Measurements from ENCODE around the gene HGFAC.

DNA sequence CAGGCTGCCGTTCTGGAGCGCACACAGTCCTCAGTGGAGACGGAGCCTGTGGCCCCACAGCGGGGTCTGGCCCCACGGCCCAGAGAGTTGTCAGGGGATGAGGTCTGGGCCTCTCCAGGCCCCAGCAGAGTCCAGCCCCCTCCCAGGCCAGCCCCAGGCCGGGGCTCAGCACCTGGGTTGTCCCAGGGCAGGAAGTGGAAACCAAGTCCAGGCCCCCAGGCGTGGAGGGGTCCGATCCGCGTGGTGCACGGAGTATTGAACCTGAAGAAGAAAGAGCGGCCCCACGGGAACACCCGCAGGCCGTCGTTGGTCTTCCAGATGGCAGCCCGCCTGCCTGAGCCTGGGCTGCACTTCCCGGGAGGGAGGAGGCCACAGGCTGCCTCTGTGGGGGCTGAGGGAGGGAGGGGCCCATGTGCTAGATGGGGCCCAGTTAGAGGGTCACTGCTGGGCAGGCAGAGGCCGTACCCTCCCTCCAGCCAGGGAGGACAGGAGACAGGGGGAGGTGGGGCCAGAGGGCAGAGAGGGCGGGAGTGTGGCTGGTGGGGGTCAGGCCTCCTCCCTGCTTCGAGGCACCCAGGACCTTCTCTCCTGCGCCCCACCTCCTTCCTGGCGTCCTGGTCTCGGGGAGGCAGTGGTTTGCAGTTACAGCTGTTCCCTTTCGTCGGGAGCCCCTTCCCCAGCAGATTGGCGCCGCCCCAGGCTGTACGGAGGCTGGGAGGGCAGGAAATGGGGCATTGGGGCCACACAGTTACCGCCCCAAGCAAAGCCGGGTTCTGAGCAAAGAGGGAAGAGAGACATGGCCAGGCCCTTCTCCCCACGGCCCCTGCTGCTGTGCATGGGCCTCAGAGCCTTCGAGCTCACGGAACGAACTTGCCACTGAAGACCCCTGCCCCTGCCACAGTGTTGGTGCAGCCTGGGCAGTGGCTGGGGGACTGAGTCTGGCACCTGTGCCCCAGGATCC is 8.1 kb downstream of the HGFAC start:
- TF ChIP-seq REST (IDR thresholded peaks at IDR 0.05; ENCODE audit: borderline replicate concordance in 1 of 2, low read depth in 1 of 2, low read length in 2 of 2) (no peak), ZNF772 (CRISPR knock-in tag; IDR thresholded peaks at IDR 0.05) (no peak), NCOR1 (IDR thresholded peaks at IDR 0.05; ENCODE audit: borderline replicate concordance, low read length) (no peak), TAF1 (CRISPR knock-in tag; IDR thresholded peaks at IDR 0.05) (no peak), NONO (IDR thresholded peaks at IDR 0.05) (no peak), NONO (CRISPR knock-in tag; conservative IDR thresholded peaks at IDR 0.05) (no peak), ZNF10 (CRISPR knock-in tag; IDR thresholded peaks at IDR 0.05; ENCODE audit: borderline replicate concordance, low read depth) (no peak), ZNF207 (IDR thresholded peaks at IDR 0.05; ENCODE audit: borderline replicate concordance) (no peak), POLR2A (IDR thresholded peaks at IDR 0.05; ENCODE audit: insufficient read depth in 1 of 2, low read depth in 2 of 2, low read length in 2 of 2) (no peak)
- TF ChIP-seq, protein P1, sequence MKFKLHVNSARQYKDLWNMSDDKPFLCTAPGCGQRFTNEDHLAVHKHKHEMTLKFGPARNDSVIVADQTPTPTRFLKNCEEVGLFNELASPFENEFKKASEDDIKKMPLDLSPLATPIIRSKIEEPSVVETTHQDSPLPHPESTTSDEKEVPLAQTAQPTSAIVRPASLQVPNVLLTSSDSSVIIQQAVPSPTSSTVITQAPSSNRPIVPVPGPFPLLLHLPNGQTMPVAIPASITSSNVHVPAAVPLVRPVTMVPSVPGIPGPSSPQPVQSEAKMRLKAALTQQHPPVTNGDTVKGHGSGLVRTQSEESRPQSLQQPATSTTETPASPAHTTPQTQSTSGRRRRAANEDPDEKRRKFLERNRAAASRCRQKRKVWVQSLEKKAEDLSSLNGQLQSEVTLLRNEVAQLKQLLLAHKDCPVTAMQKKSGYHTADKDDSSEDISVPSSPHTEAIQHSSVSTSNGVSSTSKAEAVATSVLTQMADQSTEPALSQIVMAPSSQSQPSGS (CRISPR knock-in tag; IDR thresholded peaks at IDR 0.05), result no peak
- TF ChIP-seq, protein P2, sequence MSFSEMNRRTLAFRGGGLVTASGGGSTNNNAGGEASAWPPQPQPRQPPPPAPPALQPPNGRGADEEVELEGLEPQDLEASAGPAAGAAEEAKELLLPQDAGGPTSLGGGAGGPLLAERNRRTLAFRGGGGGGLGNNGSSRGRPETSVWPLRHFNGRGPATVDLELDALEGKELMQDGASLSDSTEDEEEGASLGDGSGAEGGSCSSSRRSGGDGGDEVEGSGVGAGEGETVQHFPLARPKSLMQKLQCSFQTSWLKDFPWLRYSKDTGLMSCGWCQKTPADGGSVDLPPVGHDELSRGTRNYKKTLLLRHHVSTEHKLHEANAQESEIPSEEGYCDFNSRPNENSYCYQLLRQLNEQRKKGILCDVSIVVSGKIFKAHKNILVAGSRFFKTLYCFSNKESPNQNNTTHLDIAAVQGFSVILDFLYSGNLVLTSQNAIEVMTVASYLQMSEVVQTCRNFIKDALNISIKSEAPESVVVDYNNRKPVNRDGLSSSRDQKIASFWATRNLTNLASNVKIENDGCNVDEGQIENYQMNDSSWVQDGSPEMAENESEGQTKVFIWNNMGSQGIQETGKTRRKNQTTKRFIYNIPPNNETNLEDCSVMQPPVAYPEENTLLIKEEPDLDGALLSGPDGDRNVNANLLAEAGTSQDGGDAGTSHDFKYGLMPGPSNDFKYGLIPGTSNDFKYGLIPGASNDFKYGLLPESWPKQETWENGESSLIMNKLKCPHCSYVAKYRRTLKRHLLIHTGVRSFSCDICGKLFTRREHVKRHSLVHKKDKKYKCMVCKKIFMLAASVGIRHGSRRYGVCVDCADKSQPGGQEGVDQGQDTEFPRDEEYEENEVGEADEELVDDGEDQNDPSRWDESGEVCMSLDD (CRISPR knock-in tag; IDR thresholded peaks at IDR 0.05; ENCODE audit: borderline replicate concordance), result no peak

Measured in HepG2 (cell line).